Measurements from ENCODE around the gene ASB1.

The ASB1 gene

DNA sequence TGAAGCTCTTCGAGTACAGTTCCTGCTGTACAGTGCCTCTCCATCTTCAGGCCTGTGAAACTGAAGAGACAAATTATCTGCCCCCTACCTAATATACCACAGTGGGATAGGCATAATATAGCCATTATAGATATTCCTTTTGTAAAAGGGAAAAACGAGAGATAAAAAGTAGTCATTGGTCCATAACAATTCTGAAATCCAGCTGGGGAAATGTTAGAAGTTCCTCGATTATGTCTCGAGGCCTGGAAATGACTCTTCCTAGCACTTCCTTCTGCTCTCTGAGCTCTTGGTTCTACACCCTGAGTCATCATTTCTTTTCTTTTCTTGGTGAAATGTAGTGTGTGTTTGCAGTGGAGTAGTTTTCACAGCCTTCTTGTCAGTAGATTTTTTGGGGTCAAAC, 51.5 kb downstream of the ASB1 start:
- WGBS, 2 donors (ENCODE audit: extremely low coverage in 2 of 2, insufficient read length in 2 of 2, insufficient replicate concordance in 1 of 2), result no CpG with 5 or more reads among the region's 4 CpGs
- no peak overlapping the region for H2BK120ac ChIP-seq (ENCODE audit: low read depth, low read length)
- no peak overlapping the region for H2BK5ac ChIP-seq (ENCODE audit: low read length)
- H2AK5ac ChIP-seq (ENCODE audit: low read depth, low read length), result no peak overlapping the region
- DNase-seq (ENCODE audit: low spot score), result no peak
- H3K4me3 ChIP-seq (ENCODE audit: low read length in 2 of 2), result no peak overlapping the region
- no peak overlapping the region for H2BK12ac ChIP-seq (ENCODE audit: low read length)
- H4K8ac ChIP-seq (ENCODE audit: low read depth, low read length), result no peak overlapping the region
- H2BK15ac ChIP-seq (ENCODE audit: low read length), result no peak overlapping the region
- no peaks in the 10 kb centered on the region for H3K4me1 ChIP-seq (ENCODE audit: control insufficient read depth in 2 of 2, insufficient read depth in 1 of 2, low read depth in 1 of 2, low read length in 2 of 2)
- no peak overlapping the region for H4K91ac ChIP-seq (ENCODE audit: low read depth, low read length, poor library complexity)
- H3K9me3 ChIP-seq (replicated peaks in 1 of 2; ENCODE audit: control insufficient read depth in 2 of 2, insufficient read depth in 1 of 2, low read depth in 1 of 2, low read length in 2 of 2), result peaks cover 5 to 17% of the 10 kb centered on the region in 2 donors
- H3K36me3 ChIP-seq (replicated peaks in 1 of 2; ENCODE audit: control insufficient read depth in 2 of 2, insufficient read depth in 2 of 2, low read length in 2 of 2), result no peaks in the 10 kb centered on the region
- no peak overlapping the region for H2AFZ ChIP-seq (ENCODE audit: low read length)
- H3K27me3 ChIP-seq (ENCODE audit: control insufficient read depth in 3 of 3, insufficient read depth in 3 of 3, low read depth in 1 of 3, low read length in 3 of 3), result no peaks in the 10 kb centered on the region
- H3K9ac ChIP-seq (ENCODE audit: low read depth, low read length, poor library complexity), result no peak overlapping the region
- H3K18ac ChIP-seq (ENCODE audit: low read length), result no peak overlapping the region
- no peaks in the 10 kb centered on the region for H3K79me1 ChIP-seq (ENCODE audit: low read depth, low read length)
- H3K4ac ChIP-seq (ENCODE audit: low read length), result no peak overlapping the region
- no peak overlapping the region for H3K4me2 ChIP-seq (ENCODE audit: insufficient read depth, low read length, poor library complexity, severe bottlenecking)
- no peak overlapping the region for H3K27ac ChIP-seq (replicated peaks; ENCODE audit: low read length)
- no peak overlapping the region for H3K14ac ChIP-seq (ENCODE audit: low read length)
- no peak overlapping the region for H3K23ac ChIP-seq (ENCODE audit: low read depth, low read length, poor library complexity)

DNA sequence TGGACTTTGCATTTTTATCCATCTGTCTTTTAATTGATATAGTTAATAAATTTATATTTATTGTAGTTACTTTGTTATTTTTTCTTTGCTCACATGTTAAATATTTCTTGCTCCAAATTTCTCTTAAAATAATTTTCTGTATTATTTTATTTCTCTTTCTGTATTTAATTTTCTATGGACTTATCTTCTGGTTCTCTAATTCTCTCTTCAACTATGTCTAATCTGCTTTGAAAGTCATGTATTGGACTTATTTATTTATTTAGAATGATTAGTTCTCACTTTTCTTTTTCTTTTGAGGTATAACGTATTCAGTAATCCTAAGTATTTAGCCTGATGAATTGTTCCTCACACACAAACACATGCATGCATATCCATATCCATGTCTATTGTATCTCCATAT, 53.1 kb downstream of the ASB1 start:
- Histone ChIP-seq H3K9ac (ENCODE audit: low read depth, low read length, poor library complexity) (no peak overlapping the region), H3K4ac (ENCODE audit: low read length) (no peak overlapping the region), H3K14ac (ENCODE audit: low read length) (no peak overlapping the region), H3K23ac (ENCODE audit: low read depth, low read length, poor library complexity) (no peak overlapping the region), H3K4me1 (ENCODE audit: control insufficient read depth in 2 of 2, insufficient read depth in 1 of 2, low read depth in 1 of 2, low read length in 2 of 2) (peaks cover 0 to under 1% of the 10 kb centered on the region in 2 donors), H3K4me3 (ENCODE audit: low read length in 2 of 2) (no peak overlapping the region), H2BK15ac (ENCODE audit: low read length) (no peak overlapping the region), H3K79me1 (ENCODE audit: low read depth, low read length) (no peaks in the 10 kb centered on the region), H2BK12ac (ENCODE audit: low read length) (no peak overlapping the region), H4K91ac (ENCODE audit: low read depth, low read length, poor library complexity) (no peak overlapping the region), H3K4me2 (ENCODE audit: insufficient read depth, low read length, poor library complexity, severe bottlenecking) (no peak overlapping the region), H4K8ac (ENCODE audit: low read depth, low read length) (no peak overlapping the region), H3K36me3 (replicated peaks in 1 of 2; ENCODE audit: control insufficient read depth in 2 of 2, insufficient read depth in 2 of 2, low read length in 2 of 2) (no peaks in the 10 kb centered on the region), H3K18ac (ENCODE audit: low read length) (no peak overlapping the region), H3K9me3 (replicated peaks in 1 of 2; ENCODE audit: control insufficient read depth in 2 of 2, insufficient read depth in 1 of 2, low read depth in 1 of 2, low read length in 2 of 2) (peaks cover 6 to 14% of the 10 kb centered on the region in 2 donors), H3K27ac (replicated peaks; ENCODE audit: low read length) (no peak overlapping the region), H2AFZ (ENCODE audit: low read length) (no peak overlapping the region), H3K27me3 (ENCODE audit: control insufficient read depth in 3 of 3, insufficient read depth in 3 of 3, low read depth in 1 of 3, low read length in 3 of 3) (no peaks in the 10 kb centered on the region), H2BK120ac (ENCODE audit: low read depth, low read length) (no peak overlapping the region), H2AK5ac (ENCODE audit: low read depth, low read length) (no peak overlapping the region), H2BK5ac (ENCODE audit: low read length) (no peak overlapping the region)
- DNase-seq (ENCODE audit: low spot score), result no peak
- WGBS, 2 donors (ENCODE audit: extremely low coverage in 2 of 2, insufficient read length in 2 of 2, insufficient replicate concordance in 1 of 2), result no CpG with 5 or more reads among the region's 1 CpG

GRCh38 chr2:238483021-238483420, 56.3 kb downstream of the ASB1 start:
- Histone ChIP-seq H3K4me2 (ENCODE audit: insufficient read depth, low read length, poor library complexity, severe bottlenecking) (no peak overlapping the region), H3K4me3 (ENCODE audit: low read length in 2 of 2) (no peak overlapping the region), H3K4me1 (ENCODE audit: control insufficient read depth in 2 of 2, insufficient read depth in 1 of 2, low read depth in 1 of 2, low read length in 2 of 2) (peaks cover 0 to 15% of the 10 kb centered on the region in 2 donors), H3K23ac (ENCODE audit: low read depth, low read length, poor library complexity) (no peak overlapping the region), H3K9ac (ENCODE audit: low read depth, low read length, poor library complexity) (no peak overlapping the region), H2AK5ac (ENCODE audit: low read depth, low read length) (no peak overlapping the region), H2BK120ac (ENCODE audit: low read depth, low read length) (no peak overlapping the region), H2BK15ac (ENCODE audit: low read length) (no peak overlapping the region), H3K4ac (ENCODE audit: low read length) (no peak overlapping the region), H4K91ac (ENCODE audit: low read depth, low read length, poor library complexity) (no peak overlapping the region), H3K79me1 (ENCODE audit: low read depth, low read length) (peaks cover 13% of the 10 kb centered on the region), H2BK12ac (ENCODE audit: low read length) (no peak overlapping the region), H3K18ac (ENCODE audit: low read length) (no peak overlapping the region), H3K14ac (ENCODE audit: low read length) (no peak overlapping the region), H3K27ac (replicated peaks; ENCODE audit: low read length) (no peak overlapping the region), H2AFZ (ENCODE audit: low read length) (no peak overlapping the region), H3K9me3 (replicated peaks in 1 of 2; ENCODE audit: control insufficient read depth in 2 of 2, insufficient read depth in 1 of 2, low read depth in 1 of 2, low read length in 2 of 2) (peaks cover 14 to 26% of the 10 kb centered on the region in 2 donors), H2BK5ac (ENCODE audit: low read length) (no peak overlapping the region), H4K8ac (ENCODE audit: low read depth, low read length) (no peak overlapping the region), H3K36me3 (replicated peaks in 1 of 2; ENCODE audit: control insufficient read depth in 2 of 2, insufficient read depth in 2 of 2, low read length in 2 of 2) (peaks cover 0 to 8% of the 10 kb centered on the region in 2 donors), H3K27me3 (ENCODE audit: control insufficient read depth in 3 of 3, insufficient read depth in 3 of 3, low read depth in 1 of 3, low read length in 3 of 3) (peaks cover 0 to 16% (median 0%) of the 10 kb centered on the region in 3 experiments)
- no CpG with 5 or more reads among the region's 6 CpGs for WGBS, 2 donors (ENCODE audit: extremely low coverage in 2 of 2, insufficient read length in 2 of 2, insufficient replicate concordance in 1 of 2)
- DNase-seq (ENCODE audit: low spot score), result no peak

DNA sequence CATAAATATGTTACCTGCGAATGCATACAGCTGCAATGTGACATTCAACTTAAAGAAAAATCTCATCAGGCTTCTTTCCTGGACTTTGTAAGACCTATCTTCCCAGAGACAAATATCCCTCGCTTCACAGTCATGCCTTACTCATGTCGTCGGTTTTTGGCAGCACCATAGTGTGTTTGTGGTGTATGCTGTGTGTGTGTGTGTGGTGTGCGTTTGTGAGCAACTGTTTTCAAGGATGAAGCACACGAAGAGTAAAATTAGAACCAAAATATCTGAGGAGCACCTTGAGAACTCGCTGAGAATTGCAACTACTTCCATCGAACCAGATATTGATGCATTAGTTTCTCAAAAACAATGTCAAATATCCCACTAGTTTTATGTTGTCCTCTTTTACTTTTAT, 56.9 kb downstream of the ASB1 start:
- WGBS, 2 donors (ENCODE audit: extremely low coverage in 2 of 2, insufficient read length in 2 of 2, insufficient replicate concordance in 1 of 2), result no CpG with 5 or more reads among the region's 8 CpGs

More for the DNA sequence above, 56.9 kb downstream of the ASB1 start:
- peaks cover 11 to 26% of the 10 kb centered on the region in 2 donors for H3K9me3 ChIP-seq (replicated peaks in 1 of 2; ENCODE audit: control insufficient read depth in 2 of 2, insufficient read depth in 1 of 2, low read depth in 1 of 2, low read length in 2 of 2)
- H3K4me2 ChIP-seq (ENCODE audit: insufficient read depth, low read length, poor library complexity, severe bottlenecking), result no peak overlapping the region
- H3K18ac ChIP-seq (ENCODE audit: low read length), result no peak overlapping the region
- no peak overlapping the region for H2AFZ ChIP-seq (ENCODE audit: low read length)
- H4K91ac ChIP-seq (ENCODE audit: low read depth, low read length, poor library complexity), result no peak overlapping the region
- no peak overlapping the region for H4K8ac ChIP-seq (ENCODE audit: low read depth, low read length)
- H3K4me1 ChIP-seq (ENCODE audit: control insufficient read depth in 2 of 2, insufficient read depth in 1 of 2, low read depth in 1 of 2, low read length in 2 of 2), result peaks cover 0 to 15% of the 10 kb centered on the region in 2 donors
- H3K9ac ChIP-seq (ENCODE audit: low read depth, low read length, poor library complexity), result no peak overlapping the region
- no peak overlapping the region for H3K4ac ChIP-seq (ENCODE audit: low read length)
- no peak overlapping the region for H3K4me3 ChIP-seq (ENCODE audit: low read length in 2 of 2)
- H3K27me3 ChIP-seq (ENCODE audit: control insufficient read depth in 3 of 3, insufficient read depth in 3 of 3, low read depth in 1 of 3, low read length in 3 of 3), result peaks cover 0 to 16% (median 0%) of the 10 kb centered on the region in 3 experiments
- H2BK5ac ChIP-seq (ENCODE audit: low read length), result no peak overlapping the region
- no peak overlapping the region for H2BK12ac ChIP-seq (ENCODE audit: low read length)
- H2BK120ac ChIP-seq (ENCODE audit: low read depth, low read length), result no peak overlapping the region
- DNase-seq (ENCODE audit: low spot score), result no peak
- H3K36me3 ChIP-seq (replicated peaks in 1 of 2; ENCODE audit: control insufficient read depth in 2 of 2, insufficient read depth in 2 of 2, low read length in 2 of 2), result peaks cover 0 to 8% of the 10 kb centered on the region in 2 donors
- H3K23ac ChIP-seq (ENCODE audit: low read depth, low read length, poor library complexity), result no peak overlapping the region
- H2BK15ac ChIP-seq (ENCODE audit: low read length), result no peak overlapping the region
- no peak overlapping the region for H3K14ac ChIP-seq (ENCODE audit: low read length)
- H3K27ac ChIP-seq (replicated peaks; ENCODE audit: low read length), result no peak overlapping the region
- peaks cover 13% of the 10 kb centered on the region for H3K79me1 ChIP-seq (ENCODE audit: low read depth, low read length)
- H2AK5ac ChIP-seq (ENCODE audit: low read depth, low read length), result no peak overlapping the region
